ENCODE results near the gene RAB30.

DNA sequence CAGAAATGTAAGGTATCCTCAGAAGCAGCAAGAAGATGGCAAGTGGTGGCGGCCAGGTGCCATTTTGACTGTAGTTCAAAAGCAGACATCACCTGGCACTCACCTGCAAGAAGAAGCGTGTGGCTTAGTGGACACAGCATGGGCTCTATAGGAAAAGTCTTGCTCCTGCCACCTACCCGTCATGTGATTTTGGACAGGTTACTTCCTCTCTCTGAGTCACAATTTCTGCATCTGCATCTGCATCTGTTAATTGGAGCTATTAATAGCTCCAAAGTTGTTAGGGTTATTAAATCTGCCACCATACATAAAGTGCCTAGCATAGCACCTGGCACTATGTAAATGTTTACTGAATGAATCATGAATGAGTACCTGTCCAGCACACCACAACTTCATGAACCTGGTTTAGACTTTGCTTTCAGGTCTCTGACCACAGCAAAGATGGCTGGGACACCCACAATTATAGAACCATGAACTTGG lies 16.8 kb downstream of the RAB30 start:
- TF ChIP-seq, protein P1, sequence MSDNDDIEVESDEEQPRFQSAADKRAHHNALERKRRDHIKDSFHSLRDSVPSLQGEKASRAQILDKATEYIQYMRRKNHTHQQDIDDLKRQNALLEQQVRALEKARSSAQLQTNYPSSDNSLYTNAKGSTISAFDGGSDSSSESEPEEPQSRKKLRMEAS (IDR thresholded peaks at IDR 0.05) = no peak
- no peak for TF ChIP-seq YY1 (IDR thresholded peaks at IDR 0.05; ENCODE audit: low read depth)

All from Ishikawa (cell line).